GM18498 (cell line): ENCODE data around the gene SLC9A7.
"Not testable (repeated sequence)": the region's sequence is repeated elsewhere in the genome, so short reads cannot be mapped to it uniquely, and the experiment has no call there.

Experiments
- ATAC-seq: cut with Tn5 transposase; IDR thresholded peaks from one replicate; pipeline ENCODE4 v1.9.1; 2021; ENCODE audit warnings: mild to moderate bottlenecking, moderate library complexity; ENCODE audit not compliant: unreplicated experiment

The SLC9A7 gene

DNA sequence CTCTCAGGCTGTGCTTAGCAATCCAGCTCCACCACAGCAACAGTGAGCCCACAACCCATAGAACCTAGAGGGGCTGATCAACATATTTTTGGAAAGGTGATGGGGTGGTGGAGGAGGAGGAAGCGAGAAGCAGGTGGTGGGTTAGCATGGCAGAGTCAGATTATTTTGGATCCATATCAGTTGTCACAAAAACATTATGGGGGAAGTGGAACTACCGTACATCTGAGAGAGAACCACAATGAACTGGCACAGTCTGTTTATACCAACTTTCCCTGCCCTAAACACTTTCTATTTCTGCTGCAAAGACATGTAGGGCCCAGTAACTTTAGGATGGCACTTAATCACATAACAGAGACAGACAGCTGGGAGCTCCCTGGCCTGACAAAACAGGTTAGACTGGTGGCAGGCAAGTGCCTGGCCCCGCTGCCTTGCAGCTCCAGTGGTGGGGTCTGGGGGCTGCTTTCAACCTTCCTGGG is 4.3 kb downstream of the SLC9A7 start:
- peak; percentile 26 for ATAC-seq

DNA sequence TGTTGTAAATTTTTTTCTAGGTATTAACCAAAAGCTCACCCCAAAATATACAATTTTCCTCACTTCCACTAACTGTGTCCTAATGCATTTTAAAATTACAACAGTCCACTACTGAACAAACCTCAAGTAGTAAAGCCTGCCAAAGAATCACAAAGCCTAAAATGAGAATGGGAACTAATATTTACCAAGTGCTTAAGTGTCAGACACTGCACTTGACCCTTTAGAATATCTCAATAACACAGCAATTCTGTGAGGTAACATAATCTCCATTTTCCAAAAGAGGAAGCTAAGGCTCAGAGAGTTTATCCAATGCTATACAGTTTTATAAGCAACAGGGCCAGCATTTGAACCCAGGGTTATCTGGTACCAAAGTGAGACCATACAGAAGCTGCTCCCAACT is 4.9 kb downstream of the SLC9A7 start:
- no peak for ATAC-seq

DNA sequence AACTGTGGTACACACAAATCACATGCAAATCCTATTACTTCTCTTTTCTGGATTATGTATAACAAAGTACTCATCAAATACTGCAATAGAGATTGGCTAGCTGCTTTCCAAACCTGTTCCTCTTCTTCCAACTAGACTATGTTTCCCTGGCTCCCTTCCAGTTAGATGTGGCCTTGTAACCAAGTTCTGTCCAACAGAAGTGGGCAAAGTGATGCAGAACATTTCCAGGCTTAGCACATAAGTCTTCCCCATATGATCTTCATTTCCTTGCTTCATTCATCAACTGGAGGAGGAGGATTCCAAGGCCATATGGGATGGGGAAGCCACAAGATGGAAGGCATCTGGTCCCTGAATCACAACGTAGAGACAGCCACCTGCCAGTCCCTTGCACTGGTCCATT is 8.0 kb downstream of the SLC9A7 start:
- no peak for ATAC-seq

DNA sequence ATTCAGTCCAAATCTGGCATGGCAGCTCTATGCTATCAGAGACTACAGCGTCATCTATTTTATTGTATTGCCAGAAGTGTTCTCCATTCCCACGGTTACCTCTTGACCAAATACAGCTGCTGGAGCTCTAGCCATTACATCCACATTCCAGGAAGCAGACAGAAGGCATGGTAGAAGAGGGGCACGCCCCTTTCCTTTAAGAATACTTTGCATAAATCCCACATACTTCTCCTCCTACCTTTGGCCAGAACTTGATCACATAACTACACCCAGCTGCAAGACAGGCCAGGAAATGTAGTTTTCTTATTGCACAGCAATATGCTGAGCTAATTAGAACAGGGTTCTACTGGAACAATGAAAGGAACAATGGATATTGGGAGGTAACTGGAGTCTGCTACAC is 14.9 kb downstream of the SLC9A7 start:
- no peak for ATAC-seq

DNA sequence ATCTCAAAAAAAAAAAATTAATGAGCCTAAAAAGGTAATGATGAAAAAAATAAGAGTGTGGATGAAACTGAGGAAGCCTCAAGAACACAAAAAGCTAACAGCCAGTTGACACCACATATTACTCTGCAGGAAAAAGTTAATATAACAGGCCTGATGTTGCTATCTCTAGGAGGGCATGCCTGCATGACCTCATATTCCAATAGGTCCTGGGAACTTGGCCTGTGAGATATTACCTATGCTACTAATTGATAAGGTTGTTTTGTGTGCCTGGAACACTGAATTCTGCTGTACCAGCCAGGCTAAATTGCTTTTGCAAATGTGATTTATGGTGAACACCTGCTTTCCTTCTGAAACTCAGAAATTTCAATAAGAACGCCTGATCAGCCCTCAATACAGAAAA is 15.9 kb downstream of the SLC9A7 start:
- no peak for ATAC-seq

DNA sequence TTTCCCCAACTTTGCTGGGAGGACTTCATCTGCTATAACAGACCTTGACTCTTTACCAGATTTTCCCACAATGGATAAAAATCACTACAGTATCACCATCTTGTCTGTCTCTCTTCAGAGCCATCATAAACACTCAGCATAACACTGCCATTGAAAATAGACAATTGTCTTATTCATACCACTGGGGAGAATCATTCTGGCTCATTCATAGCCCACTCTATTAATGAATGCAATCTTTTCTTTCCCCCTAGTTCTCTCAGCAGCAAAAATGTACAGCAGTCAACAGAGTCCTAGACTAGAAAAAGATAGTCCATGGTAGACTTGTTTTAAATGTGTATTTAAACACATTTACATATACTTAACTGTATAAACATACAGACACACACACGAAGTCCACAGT is 19.2 kb downstream of the SLC9A7 start:
- no peak for ATAC-seq

DNA sequence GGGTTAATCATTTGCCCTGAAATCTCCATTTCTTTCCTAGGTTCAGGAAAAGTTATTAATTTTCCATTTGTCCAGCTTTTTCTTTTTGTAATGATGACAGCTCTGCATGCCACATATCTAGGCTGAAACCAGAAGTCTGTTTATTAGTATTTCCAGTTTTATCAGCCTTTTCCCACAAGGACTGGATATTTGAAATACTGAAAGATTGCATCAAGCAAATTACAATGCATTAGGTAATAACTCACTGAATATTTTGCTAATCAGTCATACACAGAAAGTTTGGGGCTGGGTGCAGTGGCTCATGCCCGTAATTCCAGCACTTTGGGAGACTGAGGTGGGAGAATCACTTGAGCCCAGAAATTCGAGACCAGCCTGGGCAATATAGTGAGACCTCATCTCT is 21.5 kb downstream of the SLC9A7 start:
- no peak for ATAC-seq

DNA sequence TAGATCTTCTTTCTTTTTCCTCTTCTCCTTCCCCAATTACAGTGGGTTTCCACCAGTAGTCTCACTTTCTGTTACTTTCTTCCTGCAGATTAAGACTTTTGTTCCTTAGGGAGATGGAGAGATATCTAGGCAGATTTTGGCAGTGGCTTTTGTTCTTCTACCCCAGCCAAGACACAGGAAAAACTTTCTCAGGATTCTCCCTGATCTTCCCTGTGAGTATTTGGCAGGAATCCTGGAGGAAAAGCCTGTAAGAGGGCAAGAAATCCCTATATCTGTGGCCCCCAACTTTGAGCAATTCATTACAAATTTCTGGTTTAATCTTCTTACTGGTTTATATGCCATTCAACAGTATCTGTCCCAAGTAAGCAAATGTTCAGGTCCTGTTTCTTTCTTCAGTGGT is 21.9 kb downstream of the SLC9A7 start:
- ATAC-seq = no peak

DNA sequence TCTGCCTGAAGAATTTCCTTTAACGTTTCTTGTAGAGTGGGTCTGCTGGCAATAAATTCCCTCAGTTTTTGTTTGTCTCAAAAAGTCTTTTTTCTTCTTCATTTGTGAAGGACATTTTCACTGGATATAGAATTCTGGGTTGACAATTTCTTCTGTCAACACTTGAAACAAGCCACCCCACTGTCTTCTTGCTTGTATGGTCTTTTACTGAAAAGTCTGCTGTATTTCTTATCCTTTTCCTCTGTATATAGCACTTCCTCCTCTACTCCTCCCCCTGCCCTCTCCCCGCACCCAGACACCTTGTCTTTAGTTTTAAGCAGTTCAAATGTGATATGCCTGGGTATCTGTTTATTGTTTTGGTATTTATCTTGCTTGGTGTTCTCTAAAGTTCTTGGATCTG is 23.3 kb downstream of the SLC9A7 start:
- ATAC-seq = no peak

DNA sequence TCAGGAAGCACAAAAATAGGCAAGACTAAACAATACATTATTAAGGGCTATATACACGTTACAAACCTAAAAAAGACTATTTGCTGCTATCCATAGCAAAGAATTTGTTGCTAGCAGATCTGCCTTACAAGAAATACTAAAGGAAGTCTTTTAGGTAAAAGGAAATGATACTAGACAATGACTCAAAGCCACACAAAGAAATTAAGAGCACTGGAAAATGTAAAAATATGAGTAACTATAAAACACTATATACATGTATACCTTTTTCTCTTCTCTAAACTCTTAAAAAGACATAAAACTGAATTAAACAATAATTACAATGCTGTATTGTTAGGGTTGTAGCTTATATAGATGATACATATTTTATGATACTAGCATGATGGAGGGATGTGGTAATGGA is 25.7 kb downstream of the SLC9A7 start:
- ATAC-seq = no peak

DNA sequence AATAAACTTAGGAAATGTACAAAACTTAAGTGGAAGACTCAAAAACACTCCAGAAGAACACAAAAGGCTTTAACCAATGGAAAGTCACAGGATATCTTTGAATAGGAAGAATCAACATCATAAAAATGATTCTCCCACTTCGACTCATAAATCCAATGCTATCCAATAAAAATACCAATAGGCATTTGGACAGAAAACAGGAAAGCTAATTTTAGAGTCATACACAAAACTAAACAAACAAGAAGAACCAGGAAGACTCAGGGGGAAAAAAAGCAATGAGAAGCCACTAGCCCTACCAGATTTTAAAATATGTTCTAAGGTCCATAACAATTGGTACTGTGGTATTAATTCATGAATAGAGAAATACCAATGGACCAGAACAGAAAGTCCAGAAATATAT is 28.2 kb downstream of the SLC9A7 start:
- ATAC-seq = no peak

DNA sequence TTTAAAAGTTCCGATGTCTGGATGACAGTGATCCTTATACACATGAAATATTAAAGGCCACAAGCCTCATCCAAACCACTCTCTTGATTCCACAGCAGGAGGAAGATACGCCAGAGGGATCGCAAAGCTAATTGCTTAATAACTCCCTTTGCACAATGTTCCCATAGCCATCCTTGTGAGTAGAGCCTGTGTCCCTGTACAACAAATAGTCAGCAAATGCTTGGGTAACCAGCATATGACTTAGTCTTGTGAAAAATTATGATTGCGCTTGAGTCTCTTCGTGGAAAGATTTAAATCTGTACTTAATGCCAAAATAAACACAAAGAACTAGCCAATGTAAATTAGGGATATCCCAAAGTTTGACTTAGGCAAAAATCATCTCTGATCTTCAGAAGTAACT is 31.5 kb downstream of the SLC9A7 start:
- no peak for ATAC-seq

DNA sequence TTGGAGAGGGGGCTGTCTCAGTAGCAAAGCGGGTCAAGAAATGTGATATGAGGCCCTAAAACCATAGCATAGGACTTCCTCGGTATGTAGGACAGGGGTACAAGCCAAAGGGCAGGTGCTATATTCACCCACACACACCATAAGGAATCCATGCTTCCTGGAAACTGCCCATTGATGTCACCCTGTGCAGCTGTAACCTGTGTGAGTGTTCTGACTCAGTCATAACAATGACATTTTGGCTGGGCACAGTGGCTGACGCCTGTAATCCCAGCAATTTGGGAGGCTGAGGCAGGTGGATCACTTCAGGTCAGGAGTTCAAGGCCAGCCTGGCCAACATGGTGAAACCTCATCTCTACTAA is 35.4 kb downstream of the SLC9A7 start:
- not testable (repeated sequence) for ATAC-seq

DNA sequence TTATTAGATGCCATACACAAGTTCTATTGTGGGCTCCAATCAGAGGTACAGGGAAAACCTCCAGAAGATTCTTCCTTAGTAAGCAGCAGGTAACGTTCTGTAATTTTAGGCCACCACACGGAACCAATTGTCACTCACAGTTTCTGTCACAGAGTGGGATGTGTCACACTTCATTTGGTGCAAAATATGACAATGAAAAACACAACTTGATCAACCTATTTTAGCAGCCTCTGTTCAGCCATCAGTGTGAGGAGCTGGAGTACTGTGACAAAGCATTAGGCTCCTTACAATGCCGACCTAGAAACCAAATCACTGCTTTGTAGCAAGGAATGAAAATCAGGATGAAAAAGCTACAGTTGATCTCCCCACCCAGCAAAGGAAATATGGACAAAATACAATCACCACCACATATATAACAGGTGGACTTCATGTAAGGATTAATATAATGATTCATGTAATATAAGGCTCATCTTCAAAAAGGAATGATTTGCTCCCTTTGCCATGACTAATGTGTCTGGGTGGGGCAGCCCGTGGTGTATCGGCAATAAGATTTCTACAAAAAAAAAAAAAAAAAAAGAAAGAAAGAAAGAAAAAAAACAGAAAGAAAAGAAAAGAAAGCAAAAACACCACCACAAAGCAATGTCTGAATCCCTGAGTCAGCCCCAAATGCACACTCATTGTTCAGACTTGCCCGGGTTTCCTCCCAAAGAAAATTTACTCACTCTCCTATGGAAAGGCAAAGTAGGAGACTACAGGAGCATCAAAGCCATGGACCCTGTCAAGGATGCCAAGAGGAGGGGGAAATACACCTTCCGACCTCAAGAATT is 36.0 kb downstream of the SLC9A7 start:
- ATAC-seq = no peak

DNA sequence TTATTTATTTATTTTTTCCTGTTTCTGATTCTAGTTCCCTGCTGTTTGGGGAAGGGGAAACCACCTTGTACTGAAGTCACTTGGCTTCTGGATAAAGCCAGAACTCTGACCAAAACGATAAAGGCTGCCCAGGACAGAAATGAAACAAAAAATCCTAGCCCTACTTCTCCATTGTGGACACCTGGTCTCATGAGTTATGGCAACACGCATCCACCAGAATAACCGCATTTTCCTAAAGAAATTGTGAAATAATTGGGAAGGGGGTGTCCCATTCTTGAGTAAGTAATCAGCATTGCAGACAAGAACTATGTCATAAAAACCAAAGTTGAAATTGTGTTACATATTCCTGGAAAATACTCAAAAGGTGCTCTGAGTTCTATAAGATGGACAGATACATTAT is 42.1 kb downstream of the SLC9A7 start:
- ATAC-seq = no peak

DNA sequence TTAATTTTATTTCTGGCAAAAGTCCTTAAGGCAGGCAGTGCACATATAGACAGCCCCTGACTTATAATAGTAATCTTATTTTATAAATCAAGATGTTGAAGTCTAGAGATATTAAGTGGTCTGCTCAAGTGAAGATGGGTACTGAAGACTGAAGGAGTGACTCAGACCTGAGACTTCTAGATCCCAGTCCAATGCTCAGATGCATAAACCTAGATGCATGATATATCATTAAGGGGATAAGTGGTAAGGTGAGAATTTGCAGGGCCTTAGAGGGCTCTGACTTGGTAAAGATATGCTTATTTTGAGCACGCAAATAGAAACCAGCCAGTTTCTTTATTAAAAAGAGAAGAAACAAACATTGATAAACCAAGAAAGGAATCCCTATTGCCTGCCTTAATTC is 42.9 kb downstream of the SLC9A7 start:
- ATAC-seq = no peak

DNA sequence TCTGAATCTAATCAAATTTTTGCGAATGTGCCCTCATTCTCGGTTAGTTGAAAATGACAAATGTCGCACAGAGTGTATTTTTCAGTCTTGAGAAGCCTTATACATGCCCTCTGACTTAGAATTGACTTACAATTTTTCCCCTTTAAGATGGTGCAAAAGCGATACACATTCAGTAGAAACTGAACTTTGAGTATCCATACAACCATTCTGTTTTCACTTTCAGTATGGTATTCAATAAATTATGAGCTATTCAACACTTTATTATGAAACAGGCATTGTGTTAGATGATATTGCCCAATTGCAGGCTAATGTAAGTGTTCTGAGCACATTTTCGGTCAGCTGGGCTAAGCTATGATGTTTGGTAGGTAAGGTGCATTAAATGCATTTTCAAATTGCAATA is 43.4 kb downstream of the SLC9A7 start:
- ATAC-seq = no peak

DNA sequence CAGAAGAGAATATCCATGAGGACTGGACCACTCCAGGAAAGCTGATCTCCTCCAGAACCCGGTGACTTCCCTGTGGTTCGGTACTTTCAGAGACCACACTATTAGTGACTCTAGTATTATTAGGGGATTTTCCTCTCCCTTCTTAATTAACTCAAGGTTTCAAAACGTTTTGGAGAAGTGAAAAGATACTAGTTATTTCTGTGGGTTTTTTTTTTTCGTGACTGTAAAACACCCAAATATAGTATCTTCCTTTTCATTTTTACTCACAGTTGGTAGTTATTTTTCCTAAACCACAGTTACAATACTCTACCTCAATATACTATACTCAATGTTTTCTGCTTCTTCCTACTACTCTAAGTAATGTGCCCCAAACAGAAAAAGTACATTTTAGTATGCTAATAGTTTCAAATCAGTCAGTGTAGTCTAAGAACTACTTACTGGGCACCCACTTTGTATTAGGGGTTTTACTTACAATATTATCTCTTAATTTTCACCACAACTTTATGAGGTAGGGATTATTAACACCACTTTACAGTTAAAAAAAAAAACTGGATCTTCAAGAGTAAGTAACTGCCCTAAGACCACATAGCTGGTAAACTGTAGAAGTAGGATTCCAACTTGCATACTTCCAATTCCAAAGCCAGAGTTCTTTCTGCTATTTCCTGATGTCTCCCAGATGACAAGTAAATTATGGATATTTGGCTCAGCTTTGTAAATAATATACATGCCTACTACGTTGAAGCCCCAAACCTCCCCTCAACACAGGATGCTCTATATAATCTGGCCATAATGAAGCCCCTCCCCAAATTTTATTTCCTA is 45.0 kb downstream of the SLC9A7 start:
- ATAC-seq = peak; percentile 50

DNA sequence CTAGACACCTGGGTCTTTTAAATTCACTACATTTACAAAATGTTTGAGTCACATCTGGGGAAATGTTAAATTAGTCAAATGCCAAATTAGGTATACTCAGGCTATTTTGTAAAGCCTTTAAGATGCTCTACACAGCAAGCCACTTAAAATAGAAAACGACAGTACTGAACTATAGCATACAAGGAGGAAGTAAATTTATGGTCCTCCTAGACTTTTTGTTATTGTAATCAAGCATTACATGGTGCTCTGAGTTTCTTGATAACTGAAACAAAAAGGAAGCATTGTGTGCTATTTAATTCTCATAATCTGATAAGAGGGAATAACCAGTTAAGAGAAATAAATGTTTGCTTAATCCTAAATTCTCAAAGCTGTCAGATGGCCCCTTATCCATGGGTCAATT is 46.2 kb downstream of the SLC9A7 start:
- ATAC-seq = no peak

DNA sequence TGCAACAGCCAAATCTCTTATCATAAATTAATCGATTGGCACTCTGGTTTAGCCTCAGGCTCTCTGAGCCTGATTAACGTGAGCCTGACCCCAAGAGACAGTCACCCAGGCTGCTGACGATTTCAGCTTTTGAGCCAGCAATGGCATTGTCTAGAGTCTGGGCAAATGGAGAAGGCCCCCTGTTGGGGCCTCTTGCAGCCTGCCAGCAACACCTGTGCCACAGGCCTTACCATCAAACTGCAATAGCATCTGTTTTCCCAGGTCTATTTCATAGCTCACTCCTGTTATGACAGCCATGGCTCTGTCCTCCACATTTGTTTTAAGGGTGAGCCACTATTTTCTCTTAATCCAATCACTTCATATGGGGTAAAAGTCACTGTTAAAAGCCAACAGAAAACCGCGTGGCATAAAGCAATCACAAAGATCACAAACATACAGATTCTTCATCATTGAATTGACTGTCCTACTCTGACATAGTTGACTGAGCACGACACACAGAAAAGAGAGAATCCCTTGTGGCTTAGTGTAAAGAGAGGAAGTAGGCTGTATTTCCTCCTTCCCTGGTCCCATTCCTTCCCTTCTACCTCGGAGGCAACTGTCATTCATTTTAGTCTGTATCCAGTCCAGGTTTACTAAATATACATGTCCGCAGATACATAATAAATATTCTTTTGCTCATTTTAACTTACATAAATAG is 47.8 kb downstream of the SLC9A7 start:
- peak; percentile 52 for ATAC-seq

DNA sequence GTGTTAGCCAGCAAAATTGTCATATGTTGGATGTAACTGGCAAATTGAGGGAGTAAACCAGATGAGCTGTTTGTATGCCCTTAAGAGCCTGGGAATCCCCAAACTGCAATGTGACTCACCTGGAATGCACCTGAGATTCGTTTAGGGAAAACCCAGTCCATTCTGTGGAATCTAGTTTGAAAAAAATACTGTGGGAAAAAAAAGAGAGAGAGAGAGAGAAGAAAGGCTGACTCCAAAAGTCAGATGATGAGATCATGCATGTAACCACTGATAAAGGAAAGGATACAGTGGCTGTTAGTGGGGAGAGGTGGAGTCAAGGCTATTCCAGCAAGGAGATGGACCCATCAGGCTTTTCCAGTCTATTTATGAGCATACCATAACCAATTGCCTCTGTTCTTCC is 48.5 kb downstream of the SLC9A7 start:
- ATAC-seq = no peak
